ENCODE measurements around the gene PTPRD. TPM values are rescaled to one million over a fixed set of nuclear protein-coding genes. Genes with fewer than 3 reads are reported as not detected.
"Not testable (repeated sequence)": the region's sequence is repeated elsewhere in the genome, so short reads cannot be mapped to it uniquely, and the experiment has no call there.

The PTPRD gene
- total and polyA plus RNA-seq, 5 donors from 2014 or later = 0.47 TPM; not detected in 4

- Histone ChIP-seq H3K4me1 (ENCODE audit: control insufficient read depth, insufficient read depth, low read length, poor library complexity, severe bottlenecking) (no peaks in the 10 kb centered on the region), H3K4me3 (ENCODE audit: low read depth, low read length) (no peak overlapping the region), H3K27me3 (ENCODE audit: control insufficient read depth, insufficient read depth, low read length) (no peaks in the 10 kb centered on the region), H3K9me3 (ENCODE audit: control insufficient read depth in 2 of 2, low read length in 2 of 2) (no peaks in the 10 kb centered on the region), H3K36me3 (ENCODE audit: control insufficient read depth, insufficient read depth, low read length) (no peaks in the 10 kb centered on the region), H3K27ac (ENCODE audit: insufficient read depth, low read length, poor library complexity, severe bottlenecking) (no peak overlapping the region)
- Mint-ChIP-seq H3K4me3 (no peak overlapping the region), H3K27me3 (no peaks in the 10 kb centered on the region), H3K9me3 (no peaks in the 10 kb centered on the region), H3K4me1 (no peaks in the 10 kb centered on the region), H3K27ac (no peak overlapping the region), H3K36me3 (no peaks in the 10 kb centered on the region)
- no peak for ATAC-seq (ENCODE audit: low read depth in 2 of 2)
- no peak for DNase-seq
Observed at GRCh38 chr9:9938432-9938831, 674.4 kb downstream of the PTPRD start.

GRCh38 chr9:9931464-9931863 is 681.3 kb downstream of the PTPRD start:
- ATAC-seq (ENCODE audit: low read depth in 2 of 2); DNase-seq; H3K4me3 ChIP-seq (ENCODE audit: low read depth, low read length); H3K36me3 Mint-ChIP-seq; H3K27ac ChIP-seq (ENCODE audit: insufficient read depth, low read length, poor library complexity, severe bottlenecking); H3K9me3 Mint-ChIP-seq; H3K4me1 Mint-ChIP-seq; H3K36me3 ChIP-seq (ENCODE audit: control insufficient read depth, insufficient read depth, low read length); H3K27me3 ChIP-seq (ENCODE audit: control insufficient read depth, insufficient read depth, low read length); H3K9me3 ChIP-seq (ENCODE audit: control insufficient read depth in 2 of 2, low read length in 2 of 2); H3K27me3 Mint-ChIP-seq; H3K4me1 ChIP-seq (ENCODE audit: control insufficient read depth, insufficient read depth, low read length, poor library complexity, severe bottlenecking); H3K27ac Mint-ChIP-seq; H3K4me3 Mint-ChIP-seq: not testable (repeated sequence)

GRCh38 chr9:9924376-9924775 is 688.4 kb downstream of the PTPRD start:
- H3K4me3 ChIP-seq (ENCODE audit: low read depth, low read length) = no peak overlapping the region
- no peaks in the 10 kb centered on the region for H3K27me3 ChIP-seq (ENCODE audit: control insufficient read depth, insufficient read depth, low read length)
- Mint-ChIP-seq H3K27ac (no peak overlapping the region), H3K27me3 (no peaks in the 10 kb centered on the region), H3K4me3 (no peak overlapping the region), H3K9me3 (peaks cover 0 to 7% (median 0%) of the 10 kb centered on the region in 7 donors), H3K4me1 (peaks cover 0 to 5% (median 0%) of the 10 kb centered on the region in 4 donors), H3K36me3 (no peaks in the 10 kb centered on the region)
- no peak overlapping the region for H3K27ac ChIP-seq (ENCODE audit: insufficient read depth, low read length, poor library complexity, severe bottlenecking)
- no peaks in the 10 kb centered on the region for H3K9me3 ChIP-seq (ENCODE audit: control insufficient read depth in 2 of 2, low read length in 2 of 2)
- H3K36me3 ChIP-seq (ENCODE audit: control insufficient read depth, insufficient read depth, low read length) = no peaks in the 10 kb centered on the region
- DNase-seq (no peak), ATAC-seq (ENCODE audit: low read depth in 2 of 2) (no peak)
- H3K4me1 ChIP-seq (ENCODE audit: control insufficient read depth, insufficient read depth, low read length, poor library complexity, severe bottlenecking) = no peaks in the 10 kb centered on the region

- no peak overlapping the region for H3K27ac Mint-ChIP-seq
Observed at GRCh38 chr9:9921805-9922204, 691.0 kb downstream of the PTPRD start.

GRCh38 chr9:9920425-9921060 is 692.3 kb downstream of the PTPRD start:
- H3K9me3 Mint-ChIP-seq = peaks cover 0 to 12% (median 3%) of the 10 kb centered on the region in 7 donors
- Histone ChIP-seq H3K27me3 (ENCODE audit: control insufficient read depth, insufficient read depth, low read length) (no peaks in the 10 kb centered on the region), H3K36me3 (ENCODE audit: control insufficient read depth, insufficient read depth, low read length) (no peaks in the 10 kb centered on the region), H3K4me3 (ENCODE audit: low read depth, low read length) (no peak overlapping the region), H3K9me3 (ENCODE audit: control insufficient read depth in 2 of 2, low read length in 2 of 2) (no peaks in the 10 kb centered on the region), H3K4me1 (ENCODE audit: control insufficient read depth, insufficient read depth, low read length, poor library complexity, severe bottlenecking) (no peaks in the 10 kb centered on the region), H3K27ac (ENCODE audit: insufficient read depth, low read length, poor library complexity, severe bottlenecking) (no peak overlapping the region)
- H3K27ac Mint-ChIP-seq = no peak overlapping the region
- no peaks in the 10 kb centered on the region for H3K27me3 Mint-ChIP-seq
- H3K36me3 Mint-ChIP-seq = no peaks in the 10 kb centered on the region
- no peak for ATAC-seq (ENCODE audit: low read depth in 2 of 2)
- no peaks in the 10 kb centered on the region for H3K4me1 Mint-ChIP-seq
- DNase-seq = no peak
- no peak overlapping the region for H3K4me3 Mint-ChIP-seq

More at GRCh38 chr9:9921805-9922204, 691.0 kb downstream of the PTPRD start:
- Mint-ChIP-seq H3K4me1 (peaks cover 0 to 5% (median 0%) of the 10 kb centered on the region in 4 donors), H3K4me3 (no peak overlapping the region), H3K27me3 (no peaks in the 10 kb centered on the region), H3K9me3 (peaks cover 0 to 7% (median 0%) of the 10 kb centered on the region in 7 donors), H3K36me3 (no peaks in the 10 kb centered on the region)
- H3K27ac ChIP-seq (ENCODE audit: insufficient read depth, low read length, poor library complexity, severe bottlenecking) = no peak overlapping the region
- no peaks in the 10 kb centered on the region for H3K9me3 ChIP-seq (ENCODE audit: control insufficient read depth in 2 of 2, low read length in 2 of 2)
- no peak for ATAC-seq (ENCODE audit: low read depth in 2 of 2)
- DNase-seq = no peak
- H3K27me3 ChIP-seq (ENCODE audit: control insufficient read depth, insufficient read depth, low read length) = no peaks in the 10 kb centered on the region
- H3K4me1 ChIP-seq (ENCODE audit: control insufficient read depth, insufficient read depth, low read length, poor library complexity, severe bottlenecking) = no peaks in the 10 kb centered on the region
- H3K4me3 ChIP-seq (ENCODE audit: low read depth, low read length) = no peak overlapping the region
- H3K36me3 ChIP-seq (ENCODE audit: control insufficient read depth, insufficient read depth, low read length) = no peaks in the 10 kb centered on the region

- Histone ChIP-seq H3K36me3 (ENCODE audit: control insufficient read depth, insufficient read depth, low read length) (no peaks in the 10 kb centered on the region), H3K4me1 (ENCODE audit: control insufficient read depth, insufficient read depth, low read length, poor library complexity, severe bottlenecking) (no peaks in the 10 kb centered on the region), H3K9me3 (ENCODE audit: control insufficient read depth in 2 of 2, low read length in 2 of 2) (no peaks in the 10 kb centered on the region), H3K27me3 (ENCODE audit: control insufficient read depth, insufficient read depth, low read length) (no peaks in the 10 kb centered on the region), H3K4me3 (ENCODE audit: low read depth, low read length) (no peak overlapping the region), H3K27ac (ENCODE audit: insufficient read depth, low read length, poor library complexity, severe bottlenecking) (no peak overlapping the region)
- peaks cover 1 to 9% (median 6%) of the 10 kb centered on the region in 7 donors for H3K9me3 Mint-ChIP-seq
- no peak overlapping the region for H3K27ac Mint-ChIP-seq
- ATAC-seq (ENCODE audit: low read depth in 2 of 2) (no peak), DNase-seq (no peak)
- H3K4me3 Mint-ChIP-seq = no peak overlapping the region
- H3K4me1 Mint-ChIP-seq = no peaks in the 10 kb centered on the region
- H3K27me3 Mint-ChIP-seq = no peaks in the 10 kb centered on the region
- H3K36me3 Mint-ChIP-seq = no peaks in the 10 kb centered on the region
Observed at GRCh38 chr9:9919174-9919775, 693.5 kb downstream of the PTPRD start.

GRCh38 chr9:9917400-9917799 is 695.4 kb downstream of the PTPRD start:
- H3K27me3 Mint-ChIP-seq = no peaks in the 10 kb centered on the region
- no peaks in the 10 kb centered on the region for H3K4me1 ChIP-seq (ENCODE audit: control insufficient read depth, insufficient read depth, low read length, poor library complexity, severe bottlenecking)
- H3K27ac ChIP-seq (ENCODE audit: insufficient read depth, low read length, poor library complexity, severe bottlenecking) = no peak overlapping the region
- H3K9me3 ChIP-seq (ENCODE audit: control insufficient read depth in 2 of 2, low read length in 2 of 2) = peaks cover 0 to 3% of the 10 kb centered on the region in 2 experiments
- H3K27ac Mint-ChIP-seq = no peak overlapping the region
- H3K9me3 Mint-ChIP-seq = peaks cover 0 to 11% (median 6%) of the 10 kb centered on the region in 7 donors
- no peak overlapping the region for H3K4me3 ChIP-seq (ENCODE audit: low read depth, low read length)
- no peaks in the 10 kb centered on the region for H3K27me3 ChIP-seq (ENCODE audit: control insufficient read depth, insufficient read depth, low read length)
- no peak for ATAC-seq (ENCODE audit: low read depth in 2 of 2)
- no peak overlapping the region for H3K4me3 Mint-ChIP-seq
- H3K36me3 Mint-ChIP-seq = no peaks in the 10 kb centered on the region
- no peak for DNase-seq
- H3K36me3 ChIP-seq (ENCODE audit: control insufficient read depth, insufficient read depth, low read length) = no peaks in the 10 kb centered on the region
- no peaks in the 10 kb centered on the region for H3K4me1 Mint-ChIP-seq

GRCh38 chr9:9914174-9914573 is 698.6 kb downstream of the PTPRD start:
- peaks cover 0 to 3% of the 10 kb centered on the region in 2 experiments for H3K9me3 ChIP-seq (ENCODE audit: control insufficient read depth in 2 of 2, low read length in 2 of 2)
- ATAC-seq (ENCODE audit: low read depth in 2 of 2) (no peak), DNase-seq (no peak)
- no peak overlapping the region for H3K4me3 Mint-ChIP-seq
- no peaks in the 10 kb centered on the region for H3K27me3 Mint-ChIP-seq
- no peak overlapping the region for H3K27ac Mint-ChIP-seq
- H3K4me1 Mint-ChIP-seq = no peaks in the 10 kb centered on the region
- peaks cover 0 to 11% (median 6%) of the 10 kb centered on the region in 7 donors for H3K9me3 Mint-ChIP-seq
- no peaks in the 10 kb centered on the region for H3K4me1 ChIP-seq (ENCODE audit: control insufficient read depth, insufficient read depth, low read length, poor library complexity, severe bottlenecking)
- no peak overlapping the region for H3K27ac ChIP-seq (ENCODE audit: insufficient read depth, low read length, poor library complexity, severe bottlenecking)
- no peaks in the 10 kb centered on the region for H3K36me3 ChIP-seq (ENCODE audit: control insufficient read depth, insufficient read depth, low read length)
- H3K36me3 Mint-ChIP-seq = no peaks in the 10 kb centered on the region
- no peaks in the 10 kb centered on the region for H3K27me3 ChIP-seq (ENCODE audit: control insufficient read depth, insufficient read depth, low read length)
- no peak overlapping the region for H3K4me3 ChIP-seq (ENCODE audit: low read depth, low read length)
